NCI-H774 (cell line): Measurements from ENCODE around the gene ARHGAP26.
"Not testable (repeated sequence)": the region's sequence is repeated elsewhere in the genome, so short reads cannot be mapped to it uniquely, and the experiment has no call there.

ENCODE experiments used
- DNase-seq: peaks from one replicate; lab custom pipeline; 2025; lab: John Stamatoyannopoulos, UW

ARHGAP26 gene

GRCh38 chr5:142906863-142907671 is 136.9 kb downstream of the ARHGAP26 start:
- DNase-seq: no peak

GRCh38 chr5:142908659-142909058 is 138.5 kb downstream of the ARHGAP26 start:
- DNase-seq: no peak

GRCh38 chr5:142910128-142910527 is 140.0 kb downstream of the ARHGAP26 start:
- no peak for DNase-seq

GRCh38 chr5:142911170-142911569 is 141.0 kb downstream of the ARHGAP26 start:
- no peak for DNase-seq

DNA sequence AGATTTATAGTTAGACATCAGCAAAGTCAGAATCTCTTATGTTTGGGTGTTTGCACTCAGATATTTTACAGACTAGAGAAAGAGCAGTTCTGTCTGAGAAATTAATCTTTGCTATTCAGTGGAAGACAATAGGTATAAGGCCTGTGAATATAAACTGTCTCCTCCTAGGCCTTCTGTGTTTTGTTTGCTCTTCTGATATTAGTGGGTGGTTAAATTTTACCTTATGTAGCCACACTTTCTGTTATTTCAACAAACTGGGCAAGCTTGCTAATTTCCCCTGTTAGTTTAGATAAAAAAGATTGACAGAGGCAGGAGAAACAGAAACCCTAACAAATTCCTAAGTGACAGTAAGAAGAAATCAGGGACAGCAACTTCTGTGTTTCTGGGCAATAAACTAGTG is 141.6 kb downstream of the ARHGAP26 start:
- no peak for DNase-seq

GRCh38 chr5:142913728-142914338 is 143.7 kb downstream of the ARHGAP26 start:
- DNase-seq: no peak

- no peak for DNase-seq
Measured at GRCh38 chr5:142915038-142915437, 144.9 kb downstream of the ARHGAP26 start.

DNA sequence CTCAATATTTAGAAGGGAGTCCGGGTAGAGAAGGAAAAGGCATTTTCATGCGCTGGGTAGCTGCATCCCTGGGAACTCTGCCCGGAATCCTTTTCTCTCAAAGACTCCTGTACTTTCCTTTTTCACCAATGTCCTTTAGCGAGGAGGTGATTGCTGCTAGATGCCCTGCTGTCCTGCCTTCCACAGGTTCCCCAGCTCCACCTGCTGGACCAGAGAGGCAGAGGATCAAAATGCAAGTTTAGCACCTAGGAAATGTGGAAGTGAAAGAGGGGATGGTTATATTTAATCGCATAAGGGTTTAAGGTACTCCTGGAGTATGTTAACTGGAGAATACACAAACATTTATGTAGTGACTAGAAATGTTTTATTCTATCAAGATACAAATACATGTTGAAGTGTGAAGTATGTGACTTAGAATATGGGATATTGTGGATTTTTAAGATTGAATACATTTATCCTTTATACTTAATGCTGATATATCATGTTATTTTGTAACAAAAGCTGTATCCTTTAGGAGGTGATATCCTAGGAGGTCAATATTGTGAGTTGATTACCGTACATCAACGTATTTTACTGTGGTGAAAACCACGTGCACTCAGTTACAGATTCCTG is 145.7 kb downstream of the ARHGAP26 start:
- peak; percentile 4 for DNase-seq

DNA sequence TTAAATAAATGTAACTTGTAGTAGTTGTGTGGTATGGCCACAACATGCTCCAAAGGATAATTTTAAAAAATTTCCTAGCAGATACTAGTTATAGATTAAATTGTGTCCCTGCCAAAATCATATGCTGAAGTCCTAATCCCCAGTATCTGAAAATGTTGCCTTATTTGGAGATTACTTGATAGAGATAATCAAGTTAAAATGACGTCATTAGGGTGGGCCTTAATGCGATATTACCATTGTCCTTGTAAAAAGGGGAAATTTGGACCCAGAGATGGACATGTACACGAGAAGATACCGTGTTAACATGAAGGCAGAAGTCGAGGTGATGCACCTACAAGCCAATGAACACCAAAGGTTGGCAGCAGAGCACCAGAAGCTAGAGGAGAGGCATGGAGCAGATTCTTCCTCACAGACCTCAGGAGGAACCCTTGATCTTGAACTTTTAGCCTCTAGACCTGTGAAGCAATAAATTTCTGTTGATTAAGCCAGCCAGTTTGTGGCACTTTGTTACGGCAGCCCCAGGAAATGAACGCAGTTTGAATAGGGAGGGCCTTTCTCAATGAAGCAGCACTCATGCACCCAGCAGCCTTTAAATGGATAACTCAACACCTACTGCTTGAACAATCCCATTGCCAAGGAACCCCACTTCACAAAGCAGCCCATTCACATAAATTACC is 148.9 kb downstream of the ARHGAP26 start:
- DNase-seq: no peak

- no peak for DNase-seq
Measured at GRCh38 chr5:142920849-142921612, 150.9 kb downstream of the ARHGAP26 start.

DNA sequence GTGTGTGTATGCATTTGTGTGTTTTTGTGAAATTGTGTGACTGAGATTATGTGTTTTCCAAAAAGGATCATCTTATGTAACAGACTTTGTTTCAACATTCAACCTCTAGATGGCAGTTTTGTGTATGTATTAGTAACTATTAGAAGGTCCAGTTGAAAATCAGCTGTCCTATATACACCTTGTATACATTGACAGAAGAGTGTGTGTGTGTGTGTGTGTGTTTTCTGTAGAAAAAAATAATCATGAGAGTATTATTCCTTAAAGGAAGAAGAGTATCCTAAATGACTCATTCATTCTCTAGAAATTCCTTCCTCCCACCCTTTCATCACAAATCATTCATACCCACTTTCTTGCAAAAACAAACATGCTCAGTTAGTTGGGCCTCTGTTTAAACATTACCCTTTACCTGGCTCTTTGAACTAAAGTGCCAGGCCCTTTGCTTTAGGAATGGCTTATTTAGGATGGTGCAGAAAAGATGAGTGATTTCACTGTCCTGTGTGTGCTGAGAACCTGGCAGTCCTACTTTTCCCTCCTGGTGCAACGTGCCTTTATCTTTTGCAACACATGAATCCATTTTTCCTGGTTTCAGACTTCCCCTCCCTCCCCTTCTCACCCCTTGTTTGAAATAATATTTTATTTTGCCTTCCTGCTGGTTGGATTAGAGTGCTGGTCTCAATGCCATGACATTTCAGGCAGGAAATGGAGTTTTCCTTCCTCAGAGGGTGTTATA is 152.2 kb downstream of the ARHGAP26 start:
- peak; percentile 16 for DNase-seq

DNA sequence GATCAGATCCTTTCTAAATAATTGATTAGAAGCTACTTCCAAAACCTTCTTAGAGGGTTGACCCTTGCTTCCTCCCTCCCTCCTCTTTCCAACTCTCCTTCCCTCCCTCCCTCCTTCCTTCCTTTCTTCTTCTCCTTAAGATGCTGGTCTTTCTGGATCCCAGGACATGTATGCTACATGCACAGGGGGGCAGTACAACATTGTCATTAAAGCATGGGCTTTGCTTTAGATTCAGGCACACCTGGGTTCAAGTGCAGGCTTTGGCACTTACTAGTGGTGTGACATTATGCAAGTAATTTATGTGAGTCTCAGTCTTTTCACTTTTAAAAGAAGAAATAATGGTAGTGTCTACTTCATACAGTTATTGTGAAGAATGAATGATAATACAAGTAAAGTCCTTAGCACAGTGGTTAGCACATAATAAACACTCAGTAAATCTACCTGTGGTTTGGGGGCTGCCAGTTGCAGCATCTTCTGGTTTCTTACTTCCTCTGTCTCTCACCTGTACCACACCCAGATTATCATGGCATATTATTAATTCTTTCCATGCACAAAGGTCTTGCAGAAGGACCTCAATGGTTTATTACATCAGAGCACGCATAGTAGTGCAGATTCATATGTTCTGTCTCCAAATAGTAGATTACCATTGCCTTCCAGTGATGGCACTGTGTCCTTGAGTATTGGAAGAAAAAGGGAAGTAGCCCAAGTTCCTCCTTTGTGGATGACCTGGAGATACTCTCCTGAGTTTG is 154.1 kb downstream of the ARHGAP26 start:
- no peak for DNase-seq

DNA sequence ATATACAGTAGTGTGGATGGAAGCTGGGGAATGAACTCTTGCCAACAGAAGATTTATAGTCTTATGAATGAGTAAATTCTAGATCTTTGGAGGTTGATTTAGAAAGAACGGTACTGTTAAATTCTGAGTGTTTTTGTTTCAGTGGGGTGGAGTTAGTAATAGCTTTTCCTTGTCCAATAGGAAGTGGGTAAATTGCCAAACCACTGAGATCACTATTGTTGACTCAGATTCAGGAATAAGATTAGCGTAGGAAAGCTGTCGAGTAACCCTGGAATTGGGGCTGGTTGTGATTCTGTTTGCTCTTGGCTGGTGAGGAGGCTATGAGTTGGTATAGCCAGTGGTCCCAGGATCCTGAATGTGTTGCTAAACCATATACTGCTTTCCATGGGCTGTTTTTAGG is 155.6 kb downstream of the ARHGAP26 start:
- DNase-seq: no peak

DNA sequence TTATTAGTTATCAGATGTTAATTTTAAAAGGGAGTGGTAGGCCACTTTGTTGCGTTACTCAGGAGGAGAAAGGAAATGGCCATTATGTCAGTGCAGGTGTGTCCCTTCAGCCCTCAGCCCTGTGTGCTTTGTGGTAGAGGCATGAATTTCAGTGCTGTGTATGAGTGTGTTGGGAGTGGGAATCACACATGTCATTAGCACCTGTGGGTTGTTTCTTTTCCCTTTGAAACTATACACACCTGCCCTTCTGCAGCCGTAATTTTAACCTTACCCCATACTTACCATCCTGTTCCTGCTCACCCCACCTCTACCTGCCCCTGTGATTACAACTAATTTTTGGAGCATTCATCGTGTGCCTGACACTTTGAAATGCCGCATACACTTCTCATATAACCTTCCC is 156.4 kb downstream of the ARHGAP26 start:
- DNase-seq: no peak

DNA sequence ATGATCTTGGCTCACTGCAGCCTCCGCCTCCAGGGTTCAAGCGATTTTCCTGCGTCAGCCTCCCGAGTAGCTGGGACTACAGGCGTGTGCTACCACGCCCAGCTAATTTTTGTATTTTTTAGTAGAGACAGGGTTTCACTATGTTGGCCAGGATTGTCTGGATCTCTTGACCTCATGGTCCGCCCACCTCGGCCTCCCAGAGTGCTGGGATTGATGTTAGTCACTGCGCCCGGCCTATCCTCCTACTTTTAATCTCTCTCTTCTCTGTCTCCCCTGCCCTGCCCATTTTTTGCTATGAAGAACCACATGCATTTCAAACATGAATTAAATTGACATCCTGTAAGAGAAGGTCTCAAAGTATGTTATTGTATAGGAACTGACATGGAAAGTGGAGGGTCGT is 158.8 kb downstream of the ARHGAP26 start:
- DNase-seq: not testable (repeated sequence)

DNA sequence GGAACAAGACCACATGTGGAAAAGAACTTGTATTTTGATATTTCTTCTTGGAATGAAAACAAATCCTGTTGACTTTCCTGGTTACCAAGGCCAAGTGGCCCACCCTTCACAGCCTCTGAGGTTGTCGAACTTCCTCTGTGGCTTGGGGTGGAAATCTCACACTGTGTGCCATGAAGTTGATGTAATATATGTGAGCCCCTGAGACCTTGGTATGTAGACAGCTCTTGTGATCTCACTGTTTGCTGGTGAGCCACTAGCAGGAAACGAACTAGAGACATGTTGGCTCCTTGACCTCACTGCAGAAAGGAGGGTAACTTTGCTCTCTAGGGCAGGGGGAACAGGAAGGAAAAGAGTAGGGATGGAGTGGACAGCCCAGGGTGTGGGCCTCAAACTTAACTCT is 159.4 kb downstream of the ARHGAP26 start:
- no peak for DNase-seq

DNA sequence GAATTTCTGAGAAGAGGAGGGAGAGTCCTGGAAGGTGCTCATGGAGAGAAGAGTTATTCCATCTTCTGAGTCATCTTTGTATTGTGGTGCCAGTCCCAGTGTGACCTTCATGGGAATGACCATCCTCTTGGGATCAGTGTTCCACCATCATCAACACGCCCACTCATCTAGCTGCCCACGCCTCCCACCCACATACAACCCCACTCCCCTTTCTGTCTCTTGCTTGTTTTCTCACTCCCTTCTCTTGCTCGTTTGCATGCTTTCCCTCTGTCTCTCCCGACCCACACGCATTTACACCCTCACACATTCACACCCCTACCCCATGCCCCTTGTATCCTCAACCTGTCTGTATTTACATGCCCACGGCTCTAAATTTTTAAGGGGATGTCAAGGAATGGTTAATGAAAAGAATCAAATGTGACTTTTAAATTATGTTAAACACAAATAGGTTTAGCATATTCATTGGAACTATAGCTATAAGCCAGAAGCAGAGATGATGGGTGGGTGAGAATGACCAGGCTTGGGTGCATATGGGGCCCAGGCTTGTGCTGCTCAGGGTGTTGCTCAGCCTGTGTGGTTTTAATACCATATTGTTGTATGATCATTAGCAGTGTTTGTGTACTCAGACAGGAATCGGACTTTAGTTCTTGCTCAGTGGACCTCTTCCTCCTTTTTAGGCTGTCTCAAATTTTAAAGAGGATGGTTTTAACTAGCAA is 160.4 kb downstream of the ARHGAP26 start:
- no peak for DNase-seq

GRCh38 chr5:142931896-142932686 is 161.9 kb downstream of the ARHGAP26 start:
- no peak for DNase-seq
